HEK293 (cell line): ENCODE data around the gene DOCK3.

Experiments used
- CTCF ChIA-PET: fragments of 350-600 bp; formaldehyde crosslinking; extraction: SDS; loops from one replicate; lab custom pipeline; 2021; ENCODE audit warnings: antibody characterized with exemption; lab: Yijun Ruan, JAX
- POLR2A ChIA-PET: fragments of 300-600 bp; formaldehyde crosslinking; extraction: SDS; loops from one replicate; lab custom pipeline; 2020; ENCODE audit warnings: antibody characterized with exemption, inconsistent platforms; lab: Yijun Ruan, JAX
- H3K27ac ChIP-seq: fragments of 200-500 bp; sonication (Bioruptor generic); 2 replicates; pipeline ENCODE4 v1.5.1; 2014; ENCODE audit warnings: low read depth, low read length, control low read depth, inconsistent platforms; ENCODE audit errors: extremely low read depth
- H3K36me3 ChIP-seq, 2 experiments: fragments of 200-500 bp in 1 of 2; sonication (Bioruptor generic) in 1 of 2; 1 replicate in 1 of 2; 2 replicates in 1 of 2; pipeline ENCODE4 v1.5.1; 2014 to 2017; ENCODE audit warnings: inconsistent platforms in 2 of 2, low read length in 2 of 2; ENCODE audit not compliant: control insufficient read depth in 2 of 2, insufficient read depth in 1 of 2
- H3K4me1 ChIP-seq: fragments of 200-500 bp; sonication (Bioruptor generic); 2 replicates; pipeline ENCODE4 v1.5.1; 2014; ENCODE audit warnings: mild to moderate bottlenecking, low read length, inconsistent platforms; ENCODE audit not compliant: control insufficient read depth, insufficient read depth
- H3K4me3 ChIP-seq: 2 replicates; pipeline ENCODE4 v1.5.1; 2011; ENCODE audit warnings: low read depth, mild to moderate bottlenecking, control low read depth, low read length, moderate library complexity
- H3K9me3 ChIP-seq: fragments of 200-500 bp; sonication (Bioruptor generic); 2 replicates; pipeline ENCODE4 v1.5.1; 2014; ENCODE audit warnings: low read depth, low read length, inconsistent platforms; ENCODE audit not compliant: control insufficient read depth, insufficient read depth
- MZF1 ChIP-seq: fragments of 450-650 bp; formaldehyde crosslinking; IDR thresholded peaks from 2 replicates; pipeline ENCODE4 v1.5.1; 2017; ENCODE audit warnings: missing biosample characterization, missing genetic modification characterization, borderline replicate concordance
- OSR2 ChIP-seq: fragments of 450-650 bp; formaldehyde crosslinking; IDR thresholded peaks from 2 replicates; pipeline ENCODE4 v1.5.1; 2016; ENCODE audit warnings: missing biosample characterization, missing genetic modification characterization
- SCRT2 ChIP-seq: fragments of 450-650 bp; formaldehyde crosslinking; IDR thresholded peaks from 2 replicates; pipeline ENCODE4 v1.5.1; 2016; ENCODE audit warnings: missing biosample characterization, missing genetic modification characterization
- WT1 ChIP-seq: fragments of 450-650 bp; formaldehyde crosslinking; IDR thresholded peaks from 2 replicates; pipeline ENCODE4 v1.5.1; 2016; ENCODE audit warnings: missing biosample characterization, missing genetic modification characterization
- YY2 ChIP-seq: fragments of 450-650 bp; formaldehyde crosslinking; IDR thresholded peaks from 2 replicates; pipeline ENCODE4 v1.5.1; 2016; ENCODE audit warnings: missing biosample characterization, missing genetic modification characterization
- ZEB2 ChIP-seq: fragments of 450-650 bp; formaldehyde crosslinking; IDR thresholded peaks from 2 replicates; pipeline ENCODE4 v1.5.1; 2016; ENCODE audit warnings: missing biosample characterization, missing genetic modification characterization
- ZNF174 ChIP-seq: fragments of 450-650 bp; formaldehyde crosslinking; IDR thresholded peaks from 2 replicates; pipeline ENCODE4 v1.5.0; 2017; ENCODE audit warnings: missing biosample characterization, mild to moderate bottlenecking, missing genetic modification characterization
- ZNF175 ChIP-seq: fragments of 450-650 bp; formaldehyde crosslinking; IDR thresholded peaks from 2 replicates; pipeline ENCODE4 v1.5.1; 2016; ENCODE audit warnings: missing biosample characterization, missing genetic modification characterization
- ZNF221 ChIP-seq: fragments of 450-650 bp; formaldehyde crosslinking; IDR thresholded peaks from 2 replicates; pipeline ENCODE4 v1.5.1; 2017; ENCODE audit warnings: missing biosample characterization, missing genetic modification characterization, borderline replicate concordance
- ZNF37A ChIP-seq: fragments of 450-650 bp; IDR thresholded peaks from 2 replicates; pipeline ENCODE4 v1.5.1; 2018; ENCODE audit warnings: missing biosample characterization, missing genetic modification characterization
- ZNF391 ChIP-seq: fragments of 450-650 bp; formaldehyde crosslinking; IDR thresholded peaks from 2 replicates; pipeline ENCODE4 v1.5.1; 2016; ENCODE audit warnings: low read depth, missing biosample characterization, missing genetic modification characterization, borderline replicate concordance
- ZNF521 ChIP-seq: fragments of 450-650 bp; formaldehyde crosslinking; IDR thresholded peaks from 2 replicates; pipeline ENCODE4 v1.5.1; 2017; ENCODE audit warnings: missing biosample characterization, mild to moderate bottlenecking, missing genetic modification characterization
- ZNF544 ChIP-seq: fragments of 450-650 bp; formaldehyde crosslinking; IDR thresholded peaks from 2 replicates; pipeline ENCODE4 v1.5.0; 2017; ENCODE audit warnings: missing biosample characterization, missing genetic modification characterization
- ZNF658 ChIP-seq: fragments of 450-650 bp; formaldehyde crosslinking; IDR thresholded peaks from 2 replicates; pipeline ENCODE4; 2016; ENCODE audit warnings: missing biosample characterization, missing genetic modification characterization
- ZNF701 ChIP-seq: fragments of 450-650 bp; formaldehyde crosslinking; IDR thresholded peaks from 2 replicates; pipeline ENCODE4 v1.5.1; 2016; ENCODE audit warnings: missing biosample characterization, missing genetic modification characterization
- ZNF792 ChIP-seq: fragments of 450-650 bp; formaldehyde crosslinking; IDR thresholded peaks from 2 replicates; pipeline ENCODE4 v1.5.1; 2016; ENCODE audit warnings: missing biosample characterization, missing genetic modification characterization
- ZSCAN16 ChIP-seq: fragments of 450-650 bp; formaldehyde crosslinking; IDR thresholded peaks from 2 replicates; pipeline ENCODE4 v1.5.1; 2016; ENCODE audit warnings: missing biosample characterization, missing genetic modification characterization
- TF ChIP-seq, protein P1 (sequence below): fragments of 450-650 bp; formaldehyde crosslinking; IDR thresholded peaks from 2 replicates; pipeline ENCODE4 v1.5.0; 2017; ENCODE audit warnings: missing biosample characterization, missing genetic modification characterization, borderline replicate concordance
- TF ChIP-seq, protein P2 (sequence below): fragments of 450-650 bp; IDR thresholded peaks from 2 replicates; pipeline ENCODE4 v1.5.1; 2018; ENCODE audit warnings: missing biosample characterization, missing genetic modification characterization
- TF ChIP-seq, protein P3 (sequence below): fragments of 450-650 bp; formaldehyde crosslinking; IDR thresholded peaks from 2 replicates; pipeline ENCODE4 v1.5.1; 2016; ENCODE audit warnings: missing biosample characterization, missing genetic modification characterization
- TF ChIP-seq, protein P4 (sequence below): fragments of 450-650 bp; formaldehyde crosslinking; IDR thresholded peaks from 2 replicates; pipeline ENCODE4 v1.5.1; 2016; ENCODE audit warnings: missing biosample characterization, missing genetic modification characterization

Gene DOCK3

DNA sequence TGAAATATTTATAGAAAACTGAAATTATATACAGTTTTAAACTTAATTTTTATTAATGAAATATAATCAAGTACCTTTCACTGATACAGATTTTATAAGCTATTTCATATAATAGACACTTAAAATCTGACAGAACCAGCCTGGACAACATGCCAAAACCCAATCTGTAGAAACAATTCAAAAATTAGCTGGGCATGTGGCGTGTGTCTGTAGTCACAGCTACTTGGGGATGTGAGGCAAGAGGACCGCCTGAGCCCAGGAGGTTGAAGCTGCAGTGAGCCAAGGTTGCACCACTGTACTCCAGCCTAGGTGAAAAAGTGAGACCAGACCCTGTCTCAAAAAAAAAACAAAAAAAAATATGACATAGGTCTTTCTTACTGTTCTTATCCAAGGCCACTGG lies 472.1 kb downstream of the DOCK3 start:
- Histone ChIP-seq H3K4me3 (no peak overlapping the region), H3K36me3 (no peaks in the 10 kb centered on the region), H3K9me3 (no peaks in the 10 kb centered on the region), H3K4me1 (no peaks in the 10 kb centered on the region), H3K27ac (no peak overlapping the region)
- POLR2A ChIA-PET: no interaction called here
- no peak for TF ChIP-seq WT1
- no peak for TF ChIP-seq SCRT2 (tag by site-specific recombination)
- no peak for TF ChIP-seq OSR2 (tag by site-specific recombination)
- no peak for TF ChIP-seq ZNF792
- TF ChIP-seq, protein P1, sequence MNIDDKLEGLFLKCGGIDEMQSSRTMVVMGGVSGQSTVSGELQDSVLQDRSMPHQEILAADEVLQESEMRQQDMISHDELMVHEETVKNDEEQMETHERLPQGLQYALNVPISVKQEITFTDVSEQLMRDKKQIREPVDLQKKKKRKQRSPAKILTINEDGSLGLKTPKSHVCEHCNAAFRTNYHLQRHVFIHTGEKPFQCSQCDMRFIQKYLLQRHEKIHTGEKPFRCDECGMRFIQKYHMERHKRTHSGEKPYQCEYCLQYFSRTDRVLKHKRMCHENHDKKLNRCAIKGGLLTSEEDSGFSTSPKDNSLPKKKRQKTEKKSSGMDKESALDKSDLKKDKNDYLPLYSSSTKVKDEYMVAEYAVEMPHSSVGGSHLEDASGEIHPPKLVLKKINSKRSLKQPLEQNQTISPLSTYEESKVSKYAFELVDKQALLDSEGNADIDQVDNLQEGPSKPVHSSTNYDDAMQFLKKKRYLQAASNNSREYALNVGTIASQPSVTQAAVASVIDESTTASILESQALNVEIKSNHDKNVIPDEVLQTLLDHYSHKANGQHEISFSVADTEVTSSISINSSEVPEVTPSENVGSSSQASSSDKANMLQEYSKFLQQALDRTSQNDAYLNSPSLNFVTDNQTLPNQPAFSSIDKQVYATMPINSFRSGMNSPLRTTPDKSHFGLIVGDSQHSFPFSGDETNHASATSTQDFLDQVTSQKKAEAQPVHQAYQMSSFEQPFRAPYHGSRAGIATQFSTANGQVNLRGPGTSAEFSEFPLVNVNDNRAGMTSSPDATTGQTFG (tag by site-specific recombination): no peak
- TF ChIP-seq, protein P2, sequence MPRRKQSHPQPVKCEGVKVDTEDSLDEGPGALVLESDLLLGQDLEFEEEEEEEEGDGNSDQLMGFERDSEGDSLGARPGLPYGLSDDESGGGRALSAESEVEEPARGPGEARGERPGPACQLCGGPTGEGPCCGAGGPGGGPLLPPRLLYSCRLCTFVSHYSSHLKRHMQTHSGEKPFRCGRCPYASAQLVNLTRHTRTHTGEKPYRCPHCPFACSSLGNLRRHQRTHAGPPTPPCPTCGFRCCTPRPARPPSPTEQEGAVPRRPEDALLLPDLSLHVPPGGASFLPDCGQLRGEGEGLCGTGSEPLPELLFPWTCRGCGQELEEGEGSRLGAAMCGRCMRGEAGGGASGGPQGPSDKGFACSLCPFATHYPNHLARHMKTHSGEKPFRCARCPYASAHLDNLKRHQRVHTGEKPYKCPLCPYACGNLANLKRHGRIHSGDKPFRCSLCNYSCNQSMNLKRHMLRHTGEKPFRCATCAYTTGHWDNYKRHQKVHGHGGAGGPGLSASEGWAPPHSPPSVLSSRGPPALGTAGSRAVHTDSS: no peak
- TF ChIP-seq ZNF175: no peak
- TF ChIP-seq, protein P3, sequence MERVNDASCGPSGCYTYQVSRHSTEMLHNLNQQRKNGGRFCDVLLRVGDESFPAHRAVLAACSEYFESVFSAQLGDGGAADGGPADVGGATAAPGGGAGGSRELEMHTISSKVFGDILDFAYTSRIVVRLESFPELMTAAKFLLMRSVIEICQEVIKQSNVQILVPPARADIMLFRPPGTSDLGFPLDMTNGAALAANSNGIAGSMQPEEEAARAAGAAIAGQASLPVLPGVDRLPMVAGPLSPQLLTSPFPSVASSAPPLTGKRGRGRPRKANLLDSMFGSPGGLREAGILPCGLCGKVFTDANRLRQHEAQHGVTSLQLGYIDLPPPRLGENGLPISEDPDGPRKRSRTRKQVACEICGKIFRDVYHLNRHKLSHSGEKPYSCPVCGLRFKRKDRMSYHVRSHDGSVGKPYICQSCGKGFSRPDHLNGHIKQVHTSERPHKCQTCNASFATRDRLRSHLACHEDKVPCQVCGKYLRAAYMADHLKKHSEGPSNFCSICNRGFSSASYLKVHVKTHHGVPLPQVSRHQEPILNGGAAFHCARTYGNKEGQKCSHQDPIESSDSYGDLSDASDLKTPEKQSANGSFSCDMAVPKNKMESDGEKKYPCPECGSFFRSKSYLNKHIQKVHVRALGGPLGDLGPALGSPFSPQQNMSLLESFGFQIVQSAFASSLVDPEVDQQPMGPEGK (tag by site-specific recombination): no peak
- TF ChIP-seq ZNF37A (tag by site-specific recombination): no peak
- no peak for TF ChIP-seq ZSCAN16
- CTCF ChIA-PET: interaction anchor here (0.6 to 0.8 kb wide), 3 partner anchors 69 to 532 kb away, joined by 4 to 5 read pairs (median 4); no protein-coding TSS in a partner anchor

DNA sequence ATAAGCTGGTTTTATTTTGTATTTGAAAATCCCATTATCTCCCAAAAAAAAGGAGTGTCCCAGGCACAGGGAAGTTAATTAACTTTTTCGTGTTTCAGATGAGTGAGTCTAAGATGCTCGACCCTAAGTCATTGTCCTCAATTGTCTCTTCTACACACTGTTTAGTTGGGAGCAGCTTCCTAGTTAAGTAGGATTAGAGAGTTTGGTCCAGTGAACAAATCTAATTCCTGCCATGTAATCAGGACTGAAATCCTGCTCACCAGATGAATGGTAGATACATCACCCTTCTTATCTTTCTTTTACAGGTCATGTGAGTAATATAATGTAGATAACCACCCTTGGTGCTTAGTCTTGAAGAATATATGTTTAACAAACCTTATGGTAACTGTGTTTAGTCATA lies 481.4 kb downstream of the DOCK3 start:
- H3K4me1 ChIP-seq: no peaks in the 10 kb centered on the region
- TF ChIP-seq ZNF521 (tag by site-specific recombination) (no peak), MZF1 (no peak), ZEB2 (tag by site-specific recombination) (no peak), ZNF658 (tag by site-specific recombination) (no peak), ZNF792 (no peak), ZNF391 (tag by site-specific recombination) (no peak), WT1 (no peak), YY2 (tag by site-specific recombination) (no peak), ZNF544 (tag by site-specific recombination) (no peak), ZNF174 (no peak), ZNF701 (tag by site-specific recombination) (no peak), ZNF221 (tag by site-specific recombination) (no peak)
- TF ChIP-seq, protein P4, sequence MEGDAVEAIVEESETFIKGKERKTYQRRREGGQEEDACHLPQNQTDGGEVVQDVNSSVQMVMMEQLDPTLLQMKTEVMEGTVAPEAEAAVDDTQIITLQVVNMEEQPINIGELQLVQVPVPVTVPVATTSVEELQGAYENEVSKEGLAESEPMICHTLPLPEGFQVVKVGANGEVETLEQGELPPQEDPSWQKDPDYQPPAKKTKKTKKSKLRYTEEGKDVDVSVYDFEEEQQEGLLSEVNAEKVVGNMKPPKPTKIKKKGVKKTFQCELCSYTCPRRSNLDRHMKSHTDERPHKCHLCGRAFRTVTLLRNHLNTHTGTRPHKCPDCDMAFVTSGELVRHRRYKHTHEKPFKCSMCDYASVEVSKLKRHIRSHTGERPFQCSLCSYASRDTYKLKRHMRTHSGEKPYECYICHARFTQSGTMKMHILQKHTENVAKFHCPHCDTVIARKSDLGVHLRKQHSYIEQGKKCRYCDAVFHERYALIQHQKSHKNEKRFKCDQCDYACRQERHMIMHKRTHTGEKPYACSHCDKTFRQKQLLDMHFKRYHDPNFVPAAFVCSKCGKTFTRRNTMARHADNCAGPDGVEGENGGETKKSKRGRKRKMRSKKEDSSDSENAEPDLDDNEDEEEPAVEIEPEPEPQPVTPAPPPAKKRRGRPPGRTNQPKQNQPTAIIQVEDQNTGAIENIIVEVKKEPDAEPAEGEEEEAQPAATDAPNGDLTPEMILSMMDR (tag by site-specific recombination): no peak
- H3K9me3 ChIP-seq: no peaks in the 10 kb centered on the region
- H3K36me3 ChIP-seq: peaks cover 0 to 7% of the 10 kb centered on the region in 2 experiments; a peak in 2 of 3 replicates
- no peak overlapping the region for H3K27ac ChIP-seq
- POLR2A ChIA-PET: no interaction called here
- H3K4me3 ChIP-seq: no peak overlapping the region
- CTCF ChIA-PET: no interaction called here
